HG03066 (cell line): ENCODE results near the gene DYNC1H1.

Experiments
- ATAC-seq: cut with Tn5 transposase; IDR thresholded peaks from one replicate; pipeline ENCODE4 v1.9.1; 2021; ENCODE audit warnings: low read depth; ENCODE audit not compliant: unreplicated experiment

The DYNC1H1 gene

GRCh38 chr14:102085948-102086708 lies 121.8 kb downstream of the DYNC1H1 start:
- ATAC-seq: peak; percentile 29

- ATAC-seq: no peak
Observed at GRCh38 chr14:102086709-102086971, 122.3 kb downstream of the DYNC1H1 start.

GRCh38 chr14:102086972-102087761 lies 122.8 kb downstream of the DYNC1H1 start, which contains the start of gene HSP90AA1:
Gene HSP90AA1 (minus strand): TSS chr14:102087044. CDS start chr14:102086378, 666 bp downstream.
- peak; percentile 57 for ATAC-seq

- ATAC-seq: no peak
Observed at GRCh38 chr14:102087762-102088011, 123.3 kb downstream of the DYNC1H1 start.

- no peak for ATAC-seq
Observed at GRCh38 chr14:102088012-102088792, 123.8 kb downstream of the DYNC1H1 start.

DNA sequence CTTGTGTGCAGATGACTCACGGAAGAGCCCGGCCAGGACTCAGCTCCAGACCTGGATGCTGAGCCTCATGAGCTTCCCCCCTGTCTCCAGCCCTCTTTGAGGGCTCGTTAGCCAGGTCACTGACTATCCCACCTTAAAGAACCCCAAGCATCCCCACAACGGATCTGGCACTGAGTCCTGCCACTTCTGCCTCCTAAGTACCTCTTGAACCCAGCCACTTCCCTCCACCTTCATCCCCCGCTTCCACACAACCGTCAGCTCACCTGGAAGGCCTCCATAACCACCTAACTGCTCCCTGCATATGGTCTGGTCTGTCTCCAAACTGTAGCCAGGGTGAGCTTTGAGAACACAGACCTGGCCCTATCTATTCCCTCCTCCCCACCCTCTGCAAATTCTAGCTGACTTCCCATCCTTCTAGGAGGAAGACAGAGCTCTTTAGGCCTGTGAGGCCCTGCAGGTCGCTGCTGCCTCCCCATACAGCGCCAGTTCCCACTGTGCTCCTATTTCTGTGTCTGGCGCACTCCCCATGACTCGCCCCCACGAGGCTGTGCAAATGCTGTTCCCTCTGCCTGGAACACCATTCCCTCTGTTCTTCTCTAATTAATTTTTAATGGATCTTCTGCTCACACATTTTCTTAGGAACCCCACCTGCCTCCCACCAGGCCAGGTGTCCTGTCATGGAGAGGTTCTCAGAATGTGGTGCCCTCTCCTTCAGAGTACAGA lies 125.4 kb downstream of the DYNC1H1 start:
- no peak for ATAC-seq

- ATAC-seq: no peak
Observed at GRCh38 chr14:102090713-102091112, 126.3 kb downstream of the DYNC1H1 start.

- no peak for ATAC-seq
Observed at GRCh38 chr14:102092806-102093205, 128.4 kb downstream of the DYNC1H1 start.

DNA sequence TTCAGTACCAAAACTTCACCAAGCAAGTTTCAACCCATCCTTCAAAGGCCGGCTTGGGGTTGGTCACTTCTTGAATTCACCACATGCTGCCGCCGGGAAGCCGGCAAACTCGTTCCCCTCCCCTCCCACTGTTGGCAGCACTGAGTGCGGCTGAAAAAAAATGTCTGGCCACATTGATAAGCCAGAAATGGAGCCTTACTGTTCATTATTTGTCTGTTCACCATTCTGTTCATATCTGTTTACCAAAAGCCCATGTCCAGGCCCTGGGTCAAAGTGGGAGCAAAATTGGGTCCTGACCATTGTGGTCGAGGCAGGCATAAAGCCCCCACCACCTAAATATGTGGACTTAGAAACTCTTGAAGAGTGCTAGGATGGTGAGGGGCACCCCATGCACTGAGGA lies 129.7 kb downstream of the DYNC1H1 start:
- ATAC-seq: no peak

DNA sequence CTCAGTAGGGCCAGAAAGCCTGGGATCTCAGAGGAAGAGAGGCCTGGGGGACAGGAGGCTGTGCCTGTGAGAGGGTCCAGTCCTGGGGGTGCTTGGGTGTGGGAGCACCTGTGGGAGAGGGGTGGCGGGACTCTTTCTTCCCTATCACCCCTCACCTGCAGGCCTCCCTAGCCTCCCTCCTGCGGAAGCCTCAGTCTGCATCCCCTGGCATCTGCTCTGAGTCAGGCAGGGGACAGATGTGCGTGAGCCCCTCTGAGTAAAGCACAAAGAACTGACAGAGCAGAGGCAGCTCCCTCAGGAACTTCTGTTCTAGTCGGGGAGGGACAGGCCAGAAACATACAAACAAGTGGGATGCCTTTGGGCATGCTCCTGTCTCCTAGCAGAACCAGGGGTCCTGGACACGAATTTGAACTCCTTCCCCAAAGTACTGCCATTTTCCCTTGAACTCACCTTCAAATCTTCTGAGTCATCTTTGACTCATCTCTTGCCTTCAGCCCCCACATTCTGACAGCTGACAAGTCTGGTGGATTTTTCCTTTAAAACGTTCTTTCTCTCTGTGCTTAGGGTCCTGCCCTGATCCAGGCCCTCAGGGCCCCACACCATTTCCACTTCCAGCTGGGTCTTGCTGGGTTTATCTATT lies 131.0 kb downstream of the DYNC1H1 start:
- no peak for ATAC-seq

- no peak for ATAC-seq
Observed at GRCh38 chr14:102095871-102096568, 131.6 kb downstream of the DYNC1H1 start.

GRCh38 chr14:102096569-102097188 lies 132.3 kb downstream of the DYNC1H1 start:
- no peak for ATAC-seq

DNA sequence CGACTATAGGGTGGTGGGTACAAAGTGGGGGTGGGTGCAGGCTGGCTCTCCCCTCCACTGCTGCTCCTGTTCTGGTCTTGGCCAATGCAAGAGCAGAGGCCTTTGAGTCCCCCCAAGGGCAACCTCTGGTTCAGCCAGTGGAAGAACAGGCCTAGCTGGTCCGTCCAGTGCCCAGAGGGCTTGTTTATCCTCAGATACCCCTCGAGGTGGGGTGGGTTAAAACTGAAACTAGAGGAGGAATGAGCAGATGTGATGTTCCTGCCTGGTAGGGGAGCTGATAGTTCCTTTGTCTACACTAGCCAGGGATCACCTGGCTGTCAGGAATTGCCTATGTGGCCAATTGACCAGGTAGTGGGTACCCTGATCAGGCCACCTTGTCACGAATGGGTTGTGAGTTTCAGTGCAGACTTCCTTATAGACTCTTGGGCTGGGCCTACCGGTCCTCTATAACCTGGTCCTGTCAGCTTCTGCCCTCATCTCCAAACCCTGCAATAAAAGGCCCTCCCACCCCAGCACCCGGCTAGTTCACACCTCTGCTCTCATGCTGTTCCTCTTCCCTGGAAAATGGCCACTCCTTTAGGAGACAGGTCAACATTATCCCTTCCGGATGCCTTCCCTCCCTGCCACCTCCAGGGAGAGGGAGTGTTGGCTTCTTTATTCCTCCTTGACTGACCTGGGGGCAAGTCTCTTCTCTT lies 133.2 kb downstream of the DYNC1H1 start:
- no peak for ATAC-seq

DNA sequence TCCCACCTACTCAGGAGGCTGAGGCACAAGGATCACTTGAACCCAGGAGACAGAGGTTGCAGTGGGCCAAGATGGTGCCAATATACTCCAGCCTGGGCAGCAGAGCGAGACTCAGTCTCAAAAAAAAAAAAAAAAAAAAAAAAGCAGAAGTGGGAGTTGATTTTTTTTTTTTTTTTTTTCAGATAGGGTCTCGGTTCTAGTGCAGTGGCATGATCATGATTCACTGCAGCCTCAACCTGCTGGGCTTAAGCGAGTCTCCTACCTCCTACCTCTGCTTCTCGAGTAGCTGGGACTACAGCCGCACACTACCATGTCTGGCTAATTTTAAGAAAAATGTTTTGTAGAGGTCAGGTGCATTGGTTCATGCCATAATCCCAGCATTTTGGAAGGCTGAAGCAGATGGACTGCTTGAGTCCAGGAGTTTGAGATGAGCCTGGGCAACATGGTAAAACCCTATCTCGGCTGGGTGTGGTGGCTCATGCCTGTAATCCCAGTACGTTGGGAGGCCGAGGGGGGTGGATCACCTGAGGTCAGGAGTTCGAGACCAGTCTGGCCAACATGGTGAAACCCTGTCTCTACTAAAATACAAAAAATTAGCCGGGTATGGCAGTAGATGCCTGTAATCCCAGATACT lies 138.8 kb downstream of the DYNC1H1 start:
- no peak for ATAC-seq

GRCh38 chr14:102105369-102105768 lies 141.0 kb downstream of the DYNC1H1 start:
- no peak for ATAC-seq
